Measurements from ENCODE around the gene CACNG7.
A peak's percentile ranks its signal among the peaks of the same experiment; 100 is the strongest.
"Not testable (repeated sequence)": the region's sequence is repeated elsewhere in the genome, so short reads cannot be mapped to it uniquely, and the experiment has no call there.

The CACNG7 gene

DNA sequence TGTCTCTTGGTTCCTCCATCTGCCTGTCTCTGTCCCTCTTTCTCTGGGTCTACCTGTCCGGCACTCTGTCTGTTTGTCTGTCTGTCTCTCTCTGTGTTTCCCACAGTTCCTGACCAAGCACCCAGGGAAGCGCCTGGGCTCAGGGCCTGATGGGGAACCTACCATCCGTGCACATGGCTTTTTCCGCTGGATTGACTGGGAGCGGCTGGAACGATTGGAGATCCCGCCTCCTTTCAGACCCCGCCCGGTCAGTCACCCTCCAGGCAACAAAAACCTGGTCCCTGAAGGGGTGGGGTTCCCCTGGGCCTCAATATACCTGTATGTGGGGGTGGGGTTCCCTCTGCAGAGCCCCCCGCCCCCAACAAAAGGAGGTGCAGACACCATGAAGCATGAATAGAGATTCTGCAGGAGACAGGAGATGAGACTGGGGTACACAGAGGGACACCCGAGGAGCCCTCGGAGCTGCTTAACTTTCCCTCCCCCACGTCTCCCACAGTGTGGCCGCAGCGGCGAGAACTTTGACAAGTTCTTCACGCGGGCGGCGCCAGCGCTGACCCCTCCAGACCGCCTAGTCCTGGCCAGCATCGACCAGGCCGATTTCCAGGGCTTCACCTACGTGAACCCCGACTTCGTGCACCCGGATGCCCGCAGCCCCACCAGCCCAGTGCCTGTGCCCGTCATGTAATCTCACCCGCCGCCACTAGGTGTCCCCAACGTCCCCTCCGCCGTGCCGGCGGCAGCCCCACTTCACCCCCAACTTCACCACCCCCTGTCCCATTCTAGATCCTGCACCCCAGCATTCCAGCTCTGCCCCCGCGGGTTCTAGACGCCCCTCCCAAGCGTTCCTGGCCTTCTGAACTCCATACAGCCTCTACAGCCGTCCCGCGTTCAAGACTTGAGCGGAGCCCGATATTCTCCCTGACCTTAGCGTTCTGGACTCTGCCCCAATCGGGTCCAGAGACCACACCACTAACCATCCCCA is 2.6 kb upstream of the CACNG7 start:
- peak; percentile 82 for DNase-seq (ENCODE audit: low spot score)

DNA sequence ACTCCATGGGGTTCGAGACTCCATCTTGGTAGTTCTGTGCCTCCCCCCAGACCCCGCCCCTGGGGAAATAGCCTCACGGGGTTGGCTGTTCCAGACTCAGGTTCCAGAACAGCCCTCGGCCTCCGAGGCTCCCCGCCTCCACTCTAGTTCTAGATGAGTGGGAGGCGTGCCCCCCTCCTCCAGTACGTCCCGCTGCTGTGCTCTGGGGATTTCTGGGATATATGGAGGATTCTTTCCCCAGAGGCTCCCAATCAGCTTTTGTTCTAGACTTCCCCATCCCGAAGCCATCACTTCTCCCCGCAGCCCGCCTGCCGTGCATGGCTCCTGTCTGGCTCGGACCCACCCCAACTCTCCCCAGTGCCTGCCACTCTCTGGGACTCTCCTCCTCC is 1.9 kb upstream of the CACNG7 start:
- no peak for DNase-seq (ENCODE audit: low spot score)

DNA sequence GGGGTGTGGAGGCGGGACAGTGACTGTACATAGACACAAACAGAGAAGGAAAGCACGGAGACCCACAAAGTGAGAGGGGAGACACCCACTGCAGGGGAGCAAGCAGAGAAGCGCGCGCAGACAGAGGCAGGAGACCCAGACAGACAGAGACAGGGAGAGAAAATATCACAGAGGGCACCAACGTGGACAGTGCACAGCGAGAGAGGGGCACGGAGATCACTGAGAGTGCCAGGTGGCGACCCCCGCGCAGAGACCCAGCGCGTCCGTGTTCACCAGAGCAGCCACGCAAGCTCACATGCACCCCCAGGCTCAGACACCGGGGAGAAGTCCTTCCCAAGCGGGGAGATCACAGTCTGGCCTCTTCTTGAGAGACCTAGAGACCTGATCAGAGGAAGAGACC is 1.4 kb upstream of the CACNG7 start:
- no peak for DNase-seq (ENCODE audit: low spot score)

DNA sequence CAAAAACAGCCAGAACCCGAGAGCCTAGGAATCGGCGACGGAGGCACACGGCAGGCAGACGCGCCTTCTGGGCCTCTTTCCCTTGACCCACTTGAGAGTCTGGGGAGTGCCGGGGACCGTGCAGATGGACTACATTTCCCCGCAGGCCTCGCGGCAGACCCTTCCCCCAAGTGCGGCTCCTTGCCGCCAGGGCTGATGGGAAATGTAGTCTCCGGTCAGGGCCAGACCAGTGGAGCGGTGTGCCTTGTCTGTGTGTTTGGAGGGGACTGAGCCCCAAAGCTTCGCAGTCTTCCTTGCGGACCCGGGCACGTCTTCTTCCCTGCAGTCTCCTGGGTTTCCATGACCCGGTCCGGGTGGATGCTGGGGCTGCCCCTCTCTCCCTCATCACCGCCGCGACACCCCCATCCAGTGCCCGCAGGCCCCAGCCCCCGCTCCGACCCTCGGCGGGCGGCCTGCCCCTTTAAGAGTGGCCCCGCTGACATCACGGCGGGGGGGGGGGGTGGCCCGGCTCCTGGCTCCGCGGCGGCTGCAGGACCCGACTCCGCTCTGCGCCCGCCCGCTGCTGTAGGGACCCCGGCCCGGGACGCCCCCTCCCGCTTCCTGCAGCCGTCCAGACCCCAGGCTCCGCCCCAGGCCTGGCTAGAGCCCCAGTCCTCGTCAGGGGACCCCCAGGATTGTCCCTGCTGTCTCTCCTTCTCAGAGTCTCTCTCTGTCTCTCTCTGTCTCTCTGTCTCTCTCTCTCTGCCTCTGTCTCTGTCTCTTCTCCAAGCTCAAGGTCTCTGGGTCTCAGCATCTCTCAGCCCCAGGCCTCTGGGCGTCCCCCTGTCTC is 758 bp upstream of the CACNG7 start:
- DNase-seq (ENCODE audit: low spot score): peak; percentile 83

DNA sequence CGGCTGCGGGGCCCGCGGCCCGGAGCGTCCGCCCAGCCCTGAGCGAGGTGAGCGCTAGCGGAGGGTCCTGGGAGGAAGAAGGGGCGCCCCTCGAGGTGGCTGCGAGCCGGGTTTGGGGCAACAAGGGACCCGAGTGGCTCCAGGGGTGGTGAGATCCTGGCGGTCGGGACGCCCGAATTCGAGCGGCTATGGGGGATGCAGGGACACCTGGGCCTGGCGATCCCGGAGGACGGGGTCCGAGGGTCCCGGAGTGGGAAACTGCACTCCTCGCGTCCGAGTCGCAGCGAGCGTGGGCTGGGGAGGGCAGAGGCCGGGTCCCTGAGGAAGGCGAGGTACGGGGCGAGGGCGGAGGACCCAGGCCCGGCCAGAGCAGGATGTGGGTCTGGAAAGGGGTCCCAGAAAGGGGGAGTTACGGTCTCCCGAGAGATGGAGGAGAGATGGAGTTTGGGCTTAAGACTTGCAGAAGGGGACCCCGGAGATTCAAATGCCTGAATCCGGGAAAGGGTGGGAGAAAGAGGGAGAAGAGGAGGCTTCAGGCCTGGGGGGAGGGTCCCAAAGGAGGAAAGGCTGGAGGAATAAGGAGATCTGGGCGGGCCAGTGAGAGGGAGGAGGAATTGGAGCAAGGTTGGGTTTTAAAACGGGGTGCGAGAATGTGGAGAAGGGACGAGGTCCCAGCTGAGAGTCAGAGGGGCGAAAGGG is 542 bp downstream of the CACNG7 start:
- peak; percentile 65 for DNase-seq (ENCODE audit: low spot score)

DNA sequence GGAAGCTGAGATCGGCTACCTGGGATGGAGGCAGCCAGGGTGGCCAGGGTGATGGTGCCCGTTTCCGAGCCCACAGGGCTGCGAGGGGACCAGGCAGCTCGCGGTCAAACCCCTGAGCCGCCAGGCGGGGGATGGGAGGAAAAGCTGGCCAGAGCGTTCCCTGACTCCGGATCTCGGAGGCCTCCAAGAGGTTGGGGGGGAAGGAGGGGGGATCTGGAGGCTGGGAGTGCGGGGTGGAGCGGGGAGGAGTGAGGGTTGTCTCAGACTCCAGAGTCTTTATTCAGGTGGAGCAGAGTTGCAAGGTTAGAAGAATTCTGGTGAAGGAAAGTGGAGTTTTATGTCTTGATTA is 1.1 kb downstream of the CACNG7 start:
- peak; percentile 73 for DNase-seq (ENCODE audit: low spot score)

DNA sequence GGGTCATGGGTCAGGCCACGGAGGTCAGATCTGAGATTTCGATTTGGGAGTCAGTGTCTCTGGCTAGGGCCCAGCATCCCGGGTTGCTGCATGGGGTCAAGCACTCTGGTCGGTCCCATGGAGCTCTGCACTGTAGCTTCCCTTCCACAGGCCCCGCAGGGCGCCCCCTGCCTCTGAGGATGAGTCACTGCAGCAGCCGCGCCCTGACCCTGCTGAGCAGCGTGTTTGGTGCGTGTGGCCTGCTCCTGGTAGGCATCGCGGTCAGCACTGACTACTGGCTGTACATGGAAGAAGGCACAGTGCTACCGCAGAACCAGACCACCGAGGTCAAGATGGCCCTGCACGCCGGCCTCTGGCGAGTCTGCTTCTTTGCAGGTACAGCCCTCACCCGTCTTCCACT is 3.6 kb downstream of the CACNG7 start:
- peak; percentile 73 for DNase-seq (ENCODE audit: low spot score)

DNA sequence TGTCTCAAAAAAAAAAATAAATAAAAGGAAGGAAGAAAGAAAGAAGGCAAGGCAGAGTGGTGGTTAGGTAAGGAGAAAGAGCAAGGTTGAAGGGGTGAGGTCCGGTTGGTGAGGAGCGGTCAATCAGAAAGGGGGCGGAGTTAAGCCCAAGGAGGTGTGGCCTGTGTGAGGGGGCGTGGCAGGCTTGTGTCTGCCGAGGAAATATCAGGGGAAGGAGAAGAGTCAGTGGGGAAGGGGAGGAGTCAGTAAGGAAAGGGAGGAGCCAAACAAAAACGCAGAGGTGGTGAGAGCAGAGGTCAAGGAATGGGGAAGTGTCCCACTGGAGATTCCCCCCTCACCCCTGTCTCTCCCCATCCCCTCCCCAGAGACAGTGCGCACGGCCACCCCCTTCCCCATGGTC is 5.9 kb downstream of the CACNG7 start:
- DNase-seq (ENCODE audit: low spot score): no peak

DNA sequence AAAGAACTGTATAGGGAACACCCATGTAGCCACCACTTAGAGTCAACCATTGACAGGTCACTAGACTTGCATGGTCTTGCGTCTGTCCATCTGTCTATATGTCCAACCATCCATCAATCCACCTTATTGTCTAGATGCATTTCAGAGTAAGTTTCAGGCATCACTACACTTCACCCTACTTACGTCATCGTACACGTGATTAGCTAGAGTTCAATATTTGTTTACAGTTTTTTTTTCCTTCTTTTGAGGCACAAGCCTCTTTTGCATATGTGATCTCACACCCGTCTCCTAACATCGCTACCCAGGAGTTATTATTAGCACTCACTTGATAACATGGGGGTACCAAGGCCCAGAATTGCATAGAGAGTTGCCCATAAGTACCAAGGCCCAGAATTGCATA is 6.9 kb downstream of the CACNG7 start:
- DNase-seq (ENCODE audit: low spot score): no peak

DNA sequence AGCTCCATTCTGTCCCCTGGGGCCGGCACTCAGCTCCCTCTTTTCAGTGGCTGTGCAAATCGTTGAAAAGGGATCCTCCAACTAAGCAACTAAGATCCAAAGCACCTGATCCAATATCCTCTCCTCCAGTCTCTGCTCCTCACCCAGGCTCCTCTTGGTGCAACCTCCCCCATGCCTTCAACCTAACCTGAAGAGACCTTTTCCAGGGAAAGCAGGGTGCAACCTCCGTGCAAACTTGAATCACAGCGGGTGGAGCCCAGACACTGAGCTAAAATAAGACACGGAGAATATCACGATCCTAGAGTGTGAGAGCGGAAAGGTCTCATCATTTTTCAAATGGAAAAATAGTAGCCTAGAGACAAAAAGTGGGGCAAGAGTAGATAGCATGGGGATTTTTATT is 8.3 kb downstream of the CACNG7 start:
- DNase-seq (ENCODE audit: low spot score): no peak

DNA sequence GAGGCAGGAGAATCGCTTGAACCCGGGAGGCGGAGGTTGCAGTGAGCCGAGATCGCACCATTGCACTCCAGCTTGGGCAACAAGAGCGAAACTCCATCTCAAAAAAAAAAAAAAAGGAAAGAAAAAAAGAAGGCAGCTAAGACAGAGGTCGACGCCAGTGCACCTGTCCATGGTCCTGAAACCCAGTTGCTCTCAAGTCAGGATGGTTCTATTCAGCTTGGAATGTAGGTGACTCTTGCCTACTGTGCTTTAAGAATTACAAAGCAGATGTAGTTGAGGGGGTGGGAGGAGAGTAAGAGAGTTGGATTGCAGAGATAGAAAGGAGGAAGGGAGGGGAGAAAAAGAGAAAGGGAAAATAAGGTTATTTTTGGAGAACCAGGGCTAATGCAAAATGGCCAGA is 18.7 kb downstream of the CACNG7 start:
- DNase-seq (ENCODE audit: low spot score): peak; percentile 71

DNA sequence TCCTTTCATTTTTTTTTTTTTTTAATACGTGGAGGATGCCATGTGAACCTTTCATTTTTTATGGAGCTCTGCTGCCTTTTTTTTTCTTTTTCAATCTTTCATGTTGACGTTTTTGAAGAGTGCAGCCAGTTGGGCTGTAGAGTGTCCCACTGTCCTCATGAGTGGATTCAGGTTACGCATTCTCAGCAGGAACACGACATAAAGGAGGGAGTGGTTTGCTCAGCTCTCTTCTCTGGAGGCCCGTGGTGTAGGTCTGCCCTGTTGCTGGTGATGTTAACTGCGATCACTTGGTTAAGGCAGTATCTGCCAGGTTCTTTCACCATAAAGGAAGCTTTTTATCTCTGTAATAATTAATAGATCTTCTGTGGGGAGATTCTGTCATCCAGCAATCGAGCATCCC is 27.0 kb downstream of the CACNG7 start:
- DNase-seq (ENCODE audit: low spot score): no peak

DNA sequence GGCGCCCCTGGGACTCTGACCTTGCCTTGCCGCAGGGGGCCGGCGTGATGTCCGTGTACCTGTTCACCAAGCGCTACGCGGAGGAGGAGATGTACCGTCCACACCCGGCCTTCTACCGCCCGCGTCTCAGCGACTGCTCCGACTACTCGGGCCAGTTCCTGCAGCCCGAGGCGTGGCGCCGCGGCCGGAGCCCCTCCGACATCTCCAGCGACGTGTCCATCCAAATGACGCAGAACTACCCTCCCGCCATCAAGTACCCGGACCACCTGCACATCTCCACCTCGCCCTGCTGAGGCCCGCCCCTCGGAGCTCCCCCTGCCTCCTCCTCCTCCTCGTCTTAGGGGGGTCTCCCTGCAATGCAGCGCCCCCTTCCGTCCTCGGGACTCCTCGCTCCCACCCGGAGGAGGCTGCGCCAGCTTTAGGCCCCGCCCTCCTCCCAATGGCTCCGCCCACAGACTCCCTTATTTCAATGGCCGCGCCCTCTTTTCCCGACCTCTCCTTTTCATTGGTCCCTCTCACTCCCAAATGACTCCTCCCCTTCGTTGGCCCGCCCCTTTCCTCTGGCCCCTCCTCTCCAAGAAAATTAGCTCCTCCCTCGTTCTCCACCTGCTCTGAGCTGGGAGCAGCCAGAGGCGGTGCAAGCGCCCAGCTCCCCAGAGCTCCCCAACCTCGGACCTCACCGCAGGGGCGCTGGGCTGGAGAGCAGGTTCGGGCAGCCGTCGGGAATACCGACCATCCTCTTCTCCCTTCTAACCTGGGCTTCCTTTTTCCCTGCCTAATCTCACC is 33.1 kb downstream of the CACNG7 start:
- peak; percentile 97 for DNase-seq (ENCODE audit: low spot score)

DNA sequence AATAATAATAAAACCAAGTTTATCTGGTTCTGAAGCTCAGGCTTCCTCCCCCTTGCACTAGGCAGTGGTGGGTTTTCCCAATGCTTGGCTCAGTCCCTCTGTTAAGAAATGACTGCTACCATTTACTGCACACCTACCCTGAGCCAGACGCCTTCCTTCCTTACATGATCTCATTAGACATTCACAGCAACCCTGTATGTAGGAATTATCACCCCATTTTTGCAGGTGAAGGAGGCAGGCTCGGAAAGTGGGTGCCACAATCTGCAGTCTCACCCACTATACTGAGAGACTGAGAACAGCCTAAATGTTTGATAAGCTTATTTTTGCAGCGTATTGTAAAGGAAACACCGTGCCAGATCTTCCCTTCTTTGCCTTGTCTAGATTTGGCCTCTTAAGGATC is 35.3 kb downstream of the CACNG7 start:
- DNase-seq (ENCODE audit: low spot score): no peak

DNA sequence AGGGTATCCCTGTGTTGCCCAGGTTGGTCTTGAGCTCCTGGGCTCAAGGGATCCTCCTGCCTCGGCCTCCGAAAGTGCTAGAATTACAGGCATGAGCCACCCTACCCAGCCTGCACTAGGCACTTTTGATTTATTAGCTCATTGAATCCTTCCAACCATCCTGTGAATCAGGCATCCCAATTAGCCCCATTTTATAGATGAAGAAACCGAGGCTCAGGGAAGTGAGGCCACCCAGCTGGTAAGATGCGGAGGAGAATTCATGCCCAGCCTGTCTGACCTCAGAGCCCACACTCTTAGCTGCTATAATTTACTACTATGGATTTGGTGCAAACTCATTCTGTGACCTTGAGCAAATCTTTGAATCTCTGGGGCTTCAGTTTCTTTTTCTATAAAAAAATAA is 35.9 kb downstream of the CACNG7 start:
- no peak for DNase-seq (ENCODE audit: low spot score)

DNA sequence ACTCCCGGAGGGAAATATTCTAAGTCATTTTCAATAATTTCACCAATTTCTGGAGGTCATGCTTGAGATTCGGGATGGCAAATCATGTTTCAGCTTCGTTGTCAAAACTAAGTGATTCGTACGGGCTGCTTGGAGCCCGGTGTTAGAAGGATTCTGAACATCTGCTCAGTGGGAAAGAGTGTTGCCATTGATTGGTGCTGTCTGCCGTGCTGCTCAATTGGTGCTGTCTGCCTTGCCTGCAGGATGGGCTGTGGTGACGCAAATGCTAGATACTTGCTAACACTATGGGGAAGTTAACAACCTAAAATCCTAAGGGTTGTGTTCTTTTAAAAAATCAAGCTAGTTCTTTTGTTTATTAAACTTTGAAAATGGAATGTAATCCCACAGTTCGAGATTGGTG is 36.4 kb downstream of the CACNG7 start:
- no peak for DNase-seq (ENCODE audit: low spot score)

DNA sequence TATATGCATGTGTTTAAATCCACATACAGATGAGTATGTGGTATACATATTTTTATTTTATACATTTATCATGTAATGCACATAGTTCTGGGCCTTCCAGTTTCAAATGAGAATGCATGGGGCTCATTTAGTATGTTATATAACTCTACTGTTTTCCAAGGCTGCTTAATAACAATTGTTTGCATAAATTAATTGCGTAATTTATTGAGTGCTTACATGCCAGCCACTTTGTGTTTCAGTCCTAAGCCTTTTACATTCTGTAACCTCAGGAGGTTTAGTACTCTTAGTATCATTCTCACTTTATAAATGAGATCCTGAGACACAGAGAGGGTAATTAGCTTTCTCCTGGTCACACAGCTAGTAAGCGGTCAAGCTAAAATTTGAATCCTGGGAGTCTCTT is 36.9 kb downstream of the CACNG7 start:
- no peak for DNase-seq (ENCODE audit: low spot score)

DNA sequence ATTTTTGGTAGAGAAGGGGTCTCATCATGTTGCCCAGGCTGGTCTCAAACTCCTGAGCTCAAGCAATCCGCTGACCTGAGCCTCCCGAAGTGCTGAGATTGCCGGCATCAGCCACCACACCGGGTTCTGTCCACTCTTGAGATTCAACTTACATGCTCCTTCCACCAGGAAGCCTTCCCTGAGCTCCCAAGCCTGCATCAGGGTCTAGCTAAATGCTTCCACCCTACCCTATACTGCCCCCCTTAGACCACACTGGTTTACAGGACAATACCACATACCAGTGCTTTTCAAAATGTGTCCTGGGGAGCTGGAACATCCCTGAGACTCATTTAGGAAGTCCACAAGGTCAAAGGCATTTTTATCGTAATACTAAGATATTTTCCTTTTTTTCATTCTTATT is 38.5 kb downstream of the CACNG7 start:
- no peak for DNase-seq (ENCODE audit: low spot score)

DNA sequence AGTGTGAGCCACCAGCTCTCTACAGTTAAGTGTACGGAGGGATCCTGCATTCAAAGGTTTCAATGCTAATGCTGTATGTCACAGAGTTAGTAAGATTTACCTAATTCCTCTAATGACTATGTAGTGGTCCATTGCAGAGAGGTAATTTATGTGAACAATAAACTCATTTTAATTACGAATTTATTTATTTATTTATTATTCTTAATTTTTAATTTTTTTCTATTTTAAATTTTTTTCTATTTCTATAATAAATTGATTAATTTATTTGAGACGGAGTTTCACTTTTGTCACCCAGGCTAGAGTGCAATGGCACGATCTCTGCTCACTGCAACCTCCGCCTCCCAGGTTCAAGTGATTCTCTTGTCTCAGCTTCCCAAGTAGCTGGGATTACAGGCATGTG is 39.5 kb downstream of the CACNG7 start:
- not testable (repeated sequence) for DNase-seq (ENCODE audit: low spot score)

DNA sequence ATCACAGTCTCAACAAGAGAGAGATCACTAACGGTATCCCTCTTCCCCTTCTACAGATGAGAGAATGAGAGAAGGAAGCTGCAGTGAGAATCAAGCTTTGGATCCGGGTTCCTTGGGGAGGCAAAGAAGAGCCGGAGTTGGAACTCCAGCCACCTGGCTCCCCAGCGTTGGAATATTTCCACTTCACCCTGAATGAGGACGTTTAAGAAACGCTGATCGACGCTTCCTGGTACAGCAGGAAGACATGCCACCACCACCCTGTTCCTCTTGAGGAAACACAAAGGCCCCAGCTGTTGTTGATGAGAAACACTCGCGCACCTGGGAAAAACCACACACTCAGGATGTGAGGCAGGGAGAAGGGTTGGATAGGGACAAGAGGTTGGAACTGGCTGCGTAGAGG is 42.4 kb downstream of the CACNG7 start:
- no peak for DNase-seq (ENCODE audit: low spot score)

DNA sequence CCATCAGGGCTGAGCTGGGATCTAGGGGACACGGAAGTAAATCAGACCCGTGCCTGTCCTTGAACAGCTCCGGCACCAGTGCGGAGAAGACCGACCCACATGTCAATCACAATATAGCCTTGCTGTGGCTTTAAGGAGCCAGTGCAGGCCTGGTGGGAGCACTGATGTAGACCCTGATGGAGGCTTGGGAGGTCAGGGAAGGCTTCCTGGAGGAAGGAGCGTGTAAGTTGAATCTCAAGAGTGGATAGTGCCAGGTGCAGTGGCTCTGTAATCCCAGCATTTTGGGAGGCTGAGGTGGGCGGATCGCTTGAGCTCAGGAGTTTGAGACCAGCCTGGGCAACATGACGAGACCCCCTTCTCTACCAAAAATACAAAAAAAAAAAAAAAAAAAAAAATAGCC is 42.9 kb downstream of the CACNG7 start:
- no peak for DNase-seq (ENCODE audit: low spot score)

DNA sequence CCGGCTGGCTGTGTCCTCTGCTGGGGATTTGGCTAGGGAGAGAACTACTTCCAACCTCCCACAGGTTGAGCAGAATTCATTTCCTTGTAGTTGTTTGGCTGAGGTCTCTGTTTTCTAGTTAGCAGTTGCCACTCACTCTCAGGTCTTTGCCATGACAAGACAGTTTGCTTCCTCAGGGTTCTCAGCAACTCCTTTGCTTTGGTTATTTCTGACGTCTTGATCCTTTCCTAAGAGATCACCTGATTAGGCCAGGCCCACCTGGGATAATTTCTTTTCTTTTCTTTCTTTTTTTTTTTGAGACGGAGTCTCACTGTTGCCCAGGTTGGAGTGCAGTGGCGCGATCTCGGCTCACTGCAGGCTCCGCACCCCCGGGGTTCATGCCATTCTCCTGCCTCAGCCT is 44.3 kb downstream of the CACNG7 start:
- no peak for DNase-seq (ENCODE audit: low spot score)

All from ecto neural progenitor cell (in vitro differentiated cells).